ENCODE results near the gene SART3. TPM values are rescaled to one million over a fixed set of nuclear protein-coding genes. Genes with fewer than 3 reads are reported as not detected.

The SART3 gene
- total RNA-seq, 2 experiments from 2014 or later = 63.0 to 72.6 TPM

DNA sequence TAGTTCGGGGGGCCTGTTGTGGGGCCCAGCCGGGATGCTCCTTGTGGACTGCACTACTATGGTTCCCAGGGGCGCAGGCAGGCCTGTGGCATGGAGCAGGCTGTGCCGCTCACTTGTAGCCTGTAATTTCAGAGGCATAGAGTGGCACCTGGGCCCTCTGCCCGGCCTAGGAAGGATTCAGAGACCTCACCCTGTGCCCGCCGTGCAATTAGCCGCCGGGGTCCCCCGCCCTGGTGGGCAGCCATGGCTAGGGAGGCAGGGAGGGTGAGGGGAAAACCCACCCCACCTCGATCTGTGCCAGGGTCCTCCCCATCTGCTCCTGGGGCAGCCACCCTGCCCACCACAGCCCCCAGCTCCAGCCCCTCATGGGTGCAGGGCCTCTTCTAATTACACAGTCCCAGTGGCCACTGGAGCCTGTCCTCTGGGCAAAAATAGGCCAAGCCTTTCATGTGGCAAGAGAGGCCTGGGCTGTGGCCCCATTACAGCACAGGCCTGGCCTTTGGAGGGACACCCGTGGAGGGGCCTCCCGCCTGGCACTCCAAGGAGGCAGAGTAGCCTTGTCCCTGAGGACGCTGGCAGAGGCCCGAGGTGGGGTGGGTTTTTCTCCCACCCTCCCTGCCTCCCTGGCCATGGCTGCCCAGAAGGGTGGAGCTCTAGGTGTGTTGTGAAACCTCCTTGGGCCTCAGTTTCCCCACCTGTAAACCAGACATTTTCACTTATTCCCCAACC, 42.2 kb upstream of the SART3 start:
- no peaks in the 10 kb centered on the region for H3K9me3 Mint-ChIP-seq
- H3K4me1 Mint-ChIP-seq = no peaks in the 10 kb centered on the region
- H3K36me3 Mint-ChIP-seq (ENCODE audit: low read depth) = no peaks in the 10 kb centered on the region
- H3K27ac Mint-ChIP-seq = no peak overlapping the region
- H3K4me3 Mint-ChIP-seq = no peak overlapping the region
- ChIA-PET CTCF (interaction anchor here (1.2 kb wide), 1 partner anchor 13 kb away, joined by 3 read pairs; no protein-coding TSS in a partner anchor), POLR2A (no interaction called here)
- H3K27me3 Mint-ChIP-seq = no peaks in the 10 kb centered on the region
- no peak for DNase-seq

GRCh38 chr12:108602209-108602705, 41.3 kb upstream of the SART3 start:
- no peaks in the 10 kb centered on the region for H3K9me3 Mint-ChIP-seq
- no peak overlapping the region for H3K4me3 Mint-ChIP-seq
- ChIA-PET CTCF (interaction anchor here (1.2 kb wide), 1 partner anchor 14 kb away, joined by 3 read pairs; no protein-coding TSS in a partner anchor), POLR2A (no interaction called here)
- no peak overlapping the region for H3K27ac Mint-ChIP-seq
- DNase-seq = no peak
- H3K36me3 Mint-ChIP-seq (ENCODE audit: low read depth) = no peaks in the 10 kb centered on the region
- H3K27me3 Mint-ChIP-seq = no peaks in the 10 kb centered on the region
- H3K4me1 Mint-ChIP-seq = no peaks in the 10 kb centered on the region

DNA sequence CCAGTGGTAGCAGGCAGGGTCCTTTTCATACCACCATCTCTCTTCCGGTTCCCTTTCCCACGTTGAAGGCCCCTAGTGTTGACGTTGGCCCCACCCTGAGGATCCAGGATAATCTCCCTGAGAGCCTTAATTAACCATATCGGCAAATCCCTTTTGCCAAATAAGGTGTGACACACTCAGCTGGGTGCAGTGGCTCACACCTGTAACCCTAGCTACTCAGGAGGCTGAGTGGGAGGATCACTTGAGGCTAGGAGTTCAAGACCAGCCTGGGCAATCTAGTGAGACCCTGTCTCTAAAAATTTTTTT, 39.7 kb upstream of the SART3 start:
- POLR2A ChIA-PET = no interaction called here
- H3K36me3 Mint-ChIP-seq (ENCODE audit: low read depth) = no peaks in the 10 kb centered on the region
- DNase-seq = no peak
- no peak overlapping the region for H3K4me3 Mint-ChIP-seq
- no peaks in the 10 kb centered on the region for H3K4me1 Mint-ChIP-seq
- H3K27ac Mint-ChIP-seq = no peak overlapping the region
- CTCF ChIA-PET = interaction anchor here (1.2 to 1.3 kb wide), 2 partner anchors 18 to 868 kb away, joined by 3 read pairs; no protein-coding TSS in a partner anchor
- H3K27me3 Mint-ChIP-seq = no peaks in the 10 kb centered on the region
- H3K9me3 Mint-ChIP-seq = no peaks in the 10 kb centered on the region

- no peaks in the 10 kb centered on the region for H3K4me1 Mint-ChIP-seq
- H3K9me3 Mint-ChIP-seq = no peaks in the 10 kb centered on the region
- POLR2A ChIA-PET = no interaction called here
- no peak overlapping the region for H3K4me3 Mint-ChIP-seq
- no peaks in the 10 kb centered on the region for H3K36me3 Mint-ChIP-seq (ENCODE audit: low read depth)
- DNase-seq = no peak
- CTCF ChIA-PET = interaction anchor here (0.6 to 1.3 kb wide), 4 partner anchors 18 to 868 kb away, joined by 3 to 5 read pairs (median 3); no protein-coding TSS in a partner anchor
- H3K27me3 Mint-ChIP-seq = no peaks in the 10 kb centered on the region
- no peak overlapping the region for H3K27ac Mint-ChIP-seq
Measured at GRCh38 chr12:108599948-108600701, 39.2 kb upstream of the SART3 start.

- no peak overlapping the region for H3K4me3 Mint-ChIP-seq
Measured at GRCh38 chr12:108599541-108599940, 38.6 kb upstream of the SART3 start.

GRCh38 chr12:108598553-108599250, 37.7 kb upstream of the SART3 start:
- Mint-ChIP-seq H3K27ac (no peak overlapping the region), H3K9me3 (no peaks in the 10 kb centered on the region), H3K36me3 (ENCODE audit: low read depth) (no peaks in the 10 kb centered on the region), H3K4me1 (no peaks in the 10 kb centered on the region), H3K27me3 (no peaks in the 10 kb centered on the region), H3K4me3 (no peak overlapping the region)
- POLR2A ChIA-PET = no interaction called here
- CTCF ChIA-PET = interaction anchor here (0.5 to 1.6 kb wide), 3 partner anchors 12 to 36 kb away, joined by 4 to 5 read pairs (median 5); no protein-coding TSS in a partner anchor
- DNase-seq = no peak

More at GRCh38 chr12:108599541-108599940, 38.6 kb upstream of the SART3 start:
- no peak overlapping the region for H3K27ac Mint-ChIP-seq
- H3K27me3 Mint-ChIP-seq = no peaks in the 10 kb centered on the region
- ChIA-PET POLR2A (no interaction called here), CTCF (interaction anchor here (0.6 to 1.2 kb wide), 3 partner anchors 18 to 867 kb away, joined by 3 to 5 read pairs (median 3); no protein-coding TSS in a partner anchor)
- no peaks in the 10 kb centered on the region for H3K4me1 Mint-ChIP-seq
- H3K36me3 Mint-ChIP-seq (ENCODE audit: low read depth) = no peaks in the 10 kb centered on the region
- no peak for DNase-seq
- no peaks in the 10 kb centered on the region for H3K9me3 Mint-ChIP-seq

GRCh38 chr12:108597559-108598471, 36.8 kb upstream of the SART3 start, which contains the start of gene TMEM119:
Gene TMEM119 (minus strand): TSS chr12:108598084. CDS start chr12:108592383, 5,701 bp downstream.
- H3K36me3 Mint-ChIP-seq (ENCODE audit: low read depth) = no peaks in the 10 kb centered on the region
- CTCF ChIA-PET = interaction anchor here (1.2 to 1.6 kb wide), 2 partner anchors 13 to 20 kb away, joined by 5 read pairs; no protein-coding TSS in a partner anchor
- no peak within 1 kb of the TSS for H3K27ac Mint-ChIP-seq
- POLR2A ChIA-PET = no interaction called here
- no peaks in the 10 kb centered on the region for H3K27me3 Mint-ChIP-seq
- H3K4me1 Mint-ChIP-seq = no peaks in the 10 kb centered on the region
- no peak for DNase-seq
- H3K4me3 Mint-ChIP-seq = no peak within 1 kb of the TSS
- H3K9me3 Mint-ChIP-seq = no peaks in the 10 kb centered on the region

- Mint-ChIP-seq H3K27ac (no peak overlapping the region), H3K36me3 (ENCODE audit: low read depth) (no peaks in the 10 kb centered on the region), H3K27me3 (no peaks in the 10 kb centered on the region), H3K4me3 (no peak overlapping the region), H3K9me3 (no peaks in the 10 kb centered on the region), H3K4me1 (no peaks in the 10 kb centered on the region)
- DNase-seq = no peak
- ChIA-PET CTCF (interaction anchor here (1.6 kb wide), 1 partner anchor 14 kb away, joined by 5 read pairs; no protein-coding TSS in a partner anchor), POLR2A (no interaction called here)
Measured at GRCh38 chr12:108596854-108597558, 36.0 kb upstream of the SART3 start.

DNA sequence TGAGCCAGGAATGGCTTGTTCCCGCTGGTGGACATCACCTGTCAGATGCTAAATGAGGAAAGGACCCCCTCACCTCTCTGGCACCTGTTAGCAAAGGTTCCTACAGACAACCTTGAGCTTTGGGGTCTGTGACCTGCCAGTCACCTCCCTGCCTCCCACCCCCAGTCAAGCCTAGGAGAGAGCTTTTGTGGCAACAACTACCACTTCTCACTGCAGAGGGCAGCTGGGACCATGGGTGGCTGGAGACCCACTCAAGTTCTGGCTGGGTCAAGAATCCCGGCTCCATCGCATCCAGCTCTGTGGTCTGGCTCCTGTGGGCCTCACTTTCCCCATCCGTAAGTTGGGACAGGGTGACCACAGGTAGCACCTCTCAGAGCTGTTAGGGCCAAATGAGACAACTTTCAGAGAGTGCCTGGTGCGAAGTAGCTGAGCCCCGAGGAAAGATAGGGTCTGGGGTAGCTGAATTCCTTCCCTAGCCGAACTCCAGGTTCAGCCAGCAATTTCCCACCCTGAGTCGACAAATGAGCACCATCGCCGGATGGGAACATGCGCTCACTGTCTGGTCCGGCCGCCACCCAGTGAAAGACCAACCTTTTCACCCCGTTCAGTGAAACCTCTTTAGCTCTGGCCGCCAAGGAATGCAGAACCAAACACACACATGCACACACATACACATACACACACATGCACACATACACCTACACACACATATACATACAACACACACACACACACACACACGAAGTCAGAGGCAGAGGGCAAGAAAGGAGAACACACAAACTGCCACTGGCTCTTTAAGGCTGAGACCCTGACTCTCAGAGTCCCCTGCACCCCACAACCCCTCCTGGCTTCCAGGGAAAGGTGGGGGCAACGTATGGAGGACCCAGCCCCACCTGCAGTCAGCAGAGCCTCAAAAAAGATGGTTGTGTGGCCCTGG, 35.0 kb upstream of the SART3 start:
- no peaks in the 10 kb centered on the region for H3K36me3 Mint-ChIP-seq (ENCODE audit: low read depth)
- H3K27ac Mint-ChIP-seq = no peak overlapping the region
- CTCF ChIA-PET = interaction anchor here (0.6 to 1.8 kb wide), 3 partner anchors 8 to 505 kb away, joined by 3 to 4 read pairs (median 4); no protein-coding TSS in a partner anchor
- no peaks in the 10 kb centered on the region for H3K4me1 Mint-ChIP-seq
- no peaks in the 10 kb centered on the region for H3K27me3 Mint-ChIP-seq
- POLR2A ChIA-PET = no interaction called here
- no peak for DNase-seq
- no peaks in the 10 kb centered on the region for H3K9me3 Mint-ChIP-seq
- H3K4me3 Mint-ChIP-seq = no peak overlapping the region

DNA sequence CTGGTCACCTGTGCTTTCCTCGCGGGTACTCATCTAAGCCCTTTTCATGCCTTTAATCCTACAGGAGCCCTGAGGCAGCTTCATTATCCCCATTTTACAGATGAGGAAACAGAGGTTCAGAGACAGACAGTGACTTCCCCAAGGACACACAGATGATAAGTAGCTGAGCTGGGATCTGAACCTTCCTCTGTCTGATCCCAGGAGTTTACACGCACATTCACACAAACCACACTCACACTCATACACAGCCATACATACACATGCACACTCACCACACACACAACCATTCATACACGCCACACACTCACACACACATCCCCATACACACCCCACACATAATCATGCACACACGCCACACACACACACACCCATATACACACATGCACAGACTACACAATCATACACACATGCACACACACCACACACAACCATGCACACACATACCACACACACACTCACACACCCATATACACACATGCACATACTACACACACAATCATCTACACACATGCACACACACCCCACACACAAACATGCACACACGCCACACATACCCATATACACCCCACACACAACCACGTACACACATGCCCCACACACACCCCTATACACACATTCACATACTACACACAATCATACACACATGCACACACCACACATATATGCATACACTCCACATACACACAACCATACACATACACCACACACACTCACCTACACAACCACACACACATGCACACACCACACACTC, 34.2 kb upstream of the SART3 start:
- Mint-ChIP-seq H3K27me3 (no peaks in the 10 kb centered on the region), H3K9me3 (no peaks in the 10 kb centered on the region), H3K27ac (no peak overlapping the region), H3K4me1 (no peaks in the 10 kb centered on the region), H3K36me3 (ENCODE audit: low read depth) (no peaks in the 10 kb centered on the region), H3K4me3 (no peak overlapping the region)
- CTCF ChIA-PET = interaction anchor here (0.6 to 1.8 kb wide), 3 partner anchors 9 to 506 kb away, joined by 3 to 4 read pairs (median 4); no protein-coding TSS in a partner anchor
- no peak for DNase-seq
- POLR2A ChIA-PET = no interaction called here

All from activated CD4-positive, alpha-beta T cell treated with anti-CD3 and anti-CD28 coated beads, Interleukin-2, amount 10 ng/mL, durations not matched to agents 7 days and 5 days (primary cell).